PC-3 (cell line): ENCODE data around the gene NAALADL1. TPM values are rescaled to one million over a fixed set of nuclear protein-coding genes. Genes with fewer than 3 reads are reported as not detected.

Experiments used
- ATAC-seq: fragments of 200-7000 bp; cut with Tn5 transposase; 2 replicates; pipeline ENCODE4 v1.9.1; 2020; ENCODE audit warnings: mild to moderate bottlenecking, moderate library complexity
- BruUV-seq: library from RNA; stranded (reverse); fragments of 400-500 nt; replicated peaks from 2 replicates; lab custom pipeline; 2021; lab: Mats Ljungman, UMichigan
- CTCF ChIA-PET: fragments of 300-600 bp; sonication (Branson Sonifier 250); formaldehyde crosslinking; loops from one replicate; lab custom pipeline; 2022; ENCODE audit warnings: antibody characterized with exemption; lab: Charles Lee
- POLR2A ChIA-PET: fragments of 300-600 bp; sonication (Branson Sonifier 250); formaldehyde crosslinking; loops from one replicate; lab custom pipeline; 2022; ENCODE audit warnings: antibody characterized with exemption; ENCODE audit not compliant: unreplicated experiment; lab: Charles Lee
- DNase-seq: peaks from one replicate; pipeline ENCODE4 v3.0.0-alpha.2; 2015
- H2AFZ ChIP-seq: fragments of 300-600 bp; sonication (generic); 2 replicates; pipeline ENCODE4 v1.6.0; 2016; ENCODE audit warnings: antibody characterized with exemption, low read length
- H3F3A ChIP-seq: fragments of 300-600 bp; sonication (generic); one replicate; pipeline ENCODE4 v1.6.0; 2017; ENCODE audit warnings: antibody characterized with exemption, low read length, control low read depth, mild to moderate bottlenecking; ENCODE audit not compliant: unreplicated experiment
- H3K27ac ChIP-seq: fragments of 300-600 bp; sonication (generic); 2 replicates; pipeline ENCODE4 v1.5.1; 2016; ENCODE audit warnings: mild to moderate bottlenecking, low read length
- H3K27me3 ChIP-seq: fragments of 300-600 bp; sonication (generic); 2 replicates; pipeline ENCODE4 v1.6.1; 2016; ENCODE audit warnings: low read length, mixed read lengths
- H3K36me3 ChIP-seq: fragments of 300-600 bp; sonication (generic); 2 replicates; pipeline ENCODE4 v1.6.1; 2016; ENCODE audit warnings: low read depth, mixed run types, low read length, mixed read lengths
- H3K4me1 ChIP-seq: fragments of 300-600 bp; sonication (generic); 2 replicates; pipeline ENCODE4 v1.5.1; 2016; ENCODE audit warnings: low read length; ENCODE audit not compliant: insufficient read depth
- H3K4me2 ChIP-seq: fragments of 300-600 bp; sonication (generic); 2 replicates; pipeline ENCODE4 v1.6.0; 2016; ENCODE audit warnings: low read length
- H3K4me3 ChIP-seq: fragments of 300-600 bp; sonication (generic); 2 replicates; pipeline ENCODE4 v1.5.1; 2016; ENCODE audit warnings: mild to moderate bottlenecking, low read length, mixed read lengths
- H3K79me2 ChIP-seq: fragments of 300-600 bp; sonication (generic); 2 replicates; pipeline ENCODE4 v1.6.1; 2017; ENCODE audit warnings: low read length, mixed read lengths
- H3K9ac ChIP-seq: fragments of 300-600 bp; sonication (generic); 2 replicates; pipeline ENCODE4 v1.6.0; 2016; ENCODE audit warnings: mild to moderate bottlenecking, low read length
- H3K9me2 ChIP-seq: fragments of 300-600 bp; sonication (generic); replicated peaks from 2 replicates; pipeline ENCODE4 v1.6.1; 2016; ENCODE audit warnings: mixed run types, low read length, mixed read lengths
- H3K9me3 ChIP-seq: fragments of 300-600 bp; sonication (generic); 2 replicates; pipeline ENCODE4 v1.6.1; 2016; ENCODE audit warnings: low read length, mixed read lengths
- H4K20me1 ChIP-seq: fragments of 300-600 bp; sonication (generic); 2 replicates; pipeline ENCODE4 v1.6.1; 2016; ENCODE audit warnings: low read length, mixed read lengths
- CTCF ChIP-seq: fragments of 300-600 bp; sonication (generic); conservative IDR thresholded peaks from 2 replicates; pipeline ENCODE4 v1.5.1; 2017; ENCODE audit warnings: antibody characterized with exemption, low read depth, mild to moderate bottlenecking, low read length
- EZH2 ChIP-seq: fragments of 300-600 bp; sonication (generic); IDR thresholded peaks from one replicate; pipeline ENCODE4 v1.6.1; 2017; ENCODE audit warnings: antibody characterized with exemption, mild to moderate bottlenecking, low read length; ENCODE audit not compliant: unreplicated experiment
- EZH2phosphoT487 ChIP-seq: fragments of 300-600 bp; sonication (generic); IDR thresholded peaks from 2 replicates; pipeline ENCODE4 v1.6.1; 2018; ENCODE audit warnings: mild to moderate bottlenecking, antibody characterized with exemption, low read length, borderline replicate concordance
- intact Hi-C: fragments of 100-400 bp; cut with micrococcal nuclease; formaldehyde crosslinking; loops from 2 replicates; pipeline ENCODE4 v1.9.0; 2023
- total RNA-seq: library from RNA; depleted of rRNA; stranded (reverse); fragments of >200 nt; gene quantifications from 2 replicates; pipeline ENCODE4 v1.2.3, GENCODE V29; 2014

NAALADL1 gene
- total RNA-seq, 1 experiment from 2014 or later: 0.47 TPM

GRCh38 chr11:65034423-65034822, 23.9 kb downstream of the NAALADL1 start:
- no peak for TF ChIP-seq CTCF
- Histone ChIP-seq H3K4me1 (no peaks in the 10 kb centered on the region), H3F3A (no peaks in the 10 kb centered on the region), H3K79me2 (no peaks in the 10 kb centered on the region), H3K4me3 (no peak overlapping the region), H3K9me2 (no peaks in the 10 kb centered on the region), H2AFZ (no peak overlapping the region), H3K4me2 (no peak overlapping the region), H4K20me1 (no peaks in the 10 kb centered on the region), H3K27me3 (no peaks in the 10 kb centered on the region), H3K36me3 (no peaks in the 10 kb centered on the region; the same call in 1 of the 2 replicates), H3K27ac (no peak overlapping the region), H3K9ac (no peak overlapping the region), H3K9me3 (no peaks in the 10 kb centered on the region)
- ChIA-PET CTCF (no interaction called here), POLR2A (no interaction called here)
- intact Hi-C loops: no loop called here
- no TSS peak for BruUV-seq
- ATAC-seq (no peak), DNase-seq (no peak)

- ATAC-seq: no peak
Measured at GRCh38 chr11:65032216-65032615, 26.1 kb downstream of the NAALADL1 start.

More at GRCh38 chr11:65032216-65032615, 26.1 kb downstream of the NAALADL1 start:
- DNase-seq: no peak
- Histone ChIP-seq H3K9me2 (no peaks in the 10 kb centered on the region), H3K9ac (no peak overlapping the region), H3K4me1 (peaks cover 10% of the 10 kb centered on the region), H3K36me3 (no peaks in the 10 kb centered on the region; the same call in 1 of the 2 replicates), H3K9me3 (no peaks in the 10 kb centered on the region), H2AFZ (no peak overlapping the region), H3K4me2 (no peak overlapping the region), H3K79me2 (no peaks in the 10 kb centered on the region), H3F3A (no peaks in the 10 kb centered on the region), H3K27ac (no peak overlapping the region), H4K20me1 (no peaks in the 10 kb centered on the region), H3K27me3 (no peaks in the 10 kb centered on the region), H3K4me3 (no peak overlapping the region)
- intact Hi-C loops: no loop called here
- TF ChIP-seq EZH2 (no peak), CTCF (no peak), EZH2phosphoT487 (no peak)
- ChIA-PET CTCF (no interaction called here), POLR2A (no interaction called here)
- BruUV-seq: no TSS peak
